Keratinocyte (primary cell): ENCODE measurements around the gene S100G. TPM values are rescaled to one million over a fixed set of nuclear protein-coding genes. Genes with fewer than 3 reads are reported as not detected.

ENCODE experiments used
- DNase-seq: peaks from one replicate; pipeline ENCODE4 v3.0.0-alpha.2; 2011; ENCODE audit warnings: low read depth, missing footprints, low spot score
- FAIRE-seq: peaks from 2 replicates; lab custom pipeline; 2011; peaks lifted over from hg19 to GRCh38; lab: Jason Lieb, UNC
- H2AFZ ChIP-seq: 2 replicates; pipeline ENCODE4 v1.6.0; 2012; ENCODE audit warnings: low read length, control low read depth, inconsistent platforms; ENCODE audit not compliant: control insufficient read depth
- H3K27ac ChIP-seq: 2 replicates; pipeline ENCODE4 v1.5.1; 2011; ENCODE audit warnings: low read length; ENCODE audit not compliant: control insufficient read depth, insufficient read depth
- H3K27me3 ChIP-seq: 3 replicates; pipeline ENCODE4 v1.6.0; 2011; ENCODE audit warnings: low read length; ENCODE audit not compliant: control insufficient read depth, insufficient read depth; ENCODE audit errors: extremely low read depth
- H3K36me3 ChIP-seq, 2 experiments: 2 replicates in 1 of 2; 3 replicates in 1 of 2; pipeline ENCODE4 v1.5.1; 2011; ENCODE audit warnings: low read length in 2 of 2, mild to moderate bottlenecking in 1 of 2; ENCODE audit not compliant: control insufficient read depth in 2 of 2, insufficient read depth in 2 of 2; ENCODE audit errors: extremely low read depth in 1 of 2
- H3K4me1 ChIP-seq: 3 replicates; pipeline ENCODE4 v1.5.1; 2011; ENCODE audit warnings: low read length; ENCODE audit not compliant: control insufficient read depth, insufficient read depth; ENCODE audit errors: extremely low read depth
- H3K4me2 ChIP-seq: 3 replicates; pipeline ENCODE4 v1.6.0; 2011; ENCODE audit warnings: low read depth, low read length; ENCODE audit not compliant: control insufficient read depth, insufficient read depth; ENCODE audit errors: extremely low read depth
- H3K4me3 ChIP-seq, 3 experiments: fragments of 200-600 bp in 1 of 3; sonication (generic) in 1 of 3; 2 replicates in 2 of 3; 3 replicates in 1 of 3; pipeline ENCODE4 v1.5.1; 2011 to 2016; ENCODE audit warnings: low read length in 3 of 3, mild to moderate bottlenecking in 3 of 3, control low read depth in 2 of 3, inconsistent platforms in 1 of 3, low read depth in 1 of 3, mixed read lengths in 1 of 3, mixed run types in 1 of 3, moderate library complexity in 1 of 3; ENCODE audit not compliant: control insufficient read depth in 2 of 3, insufficient read depth in 2 of 3; ENCODE audit errors: extremely low read depth in 1 of 3
- H3K79me2 ChIP-seq: 2 replicates; pipeline ENCODE4 v1.6.0; 2012; ENCODE audit warnings: low read length; ENCODE audit not compliant: control insufficient read depth, insufficient read depth
- H3K9ac ChIP-seq: 3 replicates; pipeline ENCODE4 v1.6.0; 2011; ENCODE audit warnings: low read length; ENCODE audit not compliant: control insufficient read depth, insufficient read depth; ENCODE audit errors: extremely low read depth
- H3K9me1 ChIP-seq: 3 replicates; pipeline ENCODE4 v1.6.0; 2011; ENCODE audit warnings: low read length; ENCODE audit not compliant: control insufficient read depth, insufficient read depth; ENCODE audit errors: extremely low read depth
- H3K9me3 ChIP-seq: 2 replicates; pipeline ENCODE4 v1.5.1; 2012; ENCODE audit warnings: low read depth, low read length; ENCODE audit not compliant: control insufficient read depth
- H4K20me1 ChIP-seq: 3 replicates; pipeline ENCODE4 v1.6.0; 2011; ENCODE audit warnings: low read length; ENCODE audit not compliant: control insufficient read depth, insufficient read depth; ENCODE audit errors: extremely low read depth
- EZH2 ChIP-seq: IDR thresholded peaks from one replicate; pipeline ENCODE4 v1.6.1; 2012; ENCODE audit warnings: inconsistent platforms, mild to moderate bottlenecking, low read length, moderate library complexity
- dilution Hi-C: fragments of 300-500 bp; cut with MboI; formaldehyde crosslinking; loops from one replicate; pipeline ENCODE4 v1.7.0; 2020; ENCODE audit warnings: low sequenced_read_pairs; ENCODE audit not compliant: extremely low pct_ligation_motif_present
- polyA plus RNA-seq, 5 experiments: library from polyadenylated mRNA; depleted of rRNA in 3 of 5; stranded (reverse) in 3 of 5; stranded (forward) in 1 of 5; unstranded in 1 of 5; fragments of >200 nt; gene quantifications; 1 replicate in 1 of 5; 2 replicates in 3 of 5; 3 replicates in 1 of 5; pipeline versions ENCODE4 v1.2.1 to v1.2.3, GENCODE V29; 2011 to 2012; ENCODE audit warnings: missing spikeins in 2 of 5, low read depth in 1 of 5, low replicate concordance in 1 of 5
- TF ChIP-seq, protein P1 (sequence below), 3 experiments: IDR thresholded peaks in 1 of 3; conservative IDR thresholded peaks in 1 of 3; optimal IDR thresholded peaks in 1 of 3; 2 replicates in 2 of 3; 3 replicates in 1 of 3; pipeline versions ENCODE3 to v1.5.1; 2011; ENCODE audit warnings: low read length in 3 of 3, mild to moderate bottlenecking in 3 of 3, moderate library complexity in 2 of 3, control low read depth in 1 of 3, inconsistent platforms in 1 of 3; ENCODE audit not compliant: insufficient read depth in 2 of 3; ENCODE audit errors: extremely low read depth in 1 of 3

The S100G gene
- polyA plus RNA-seq, 1 donor (not counting 4 experiments of a cell fraction or from before 2014, with no cell fraction given), result not detected

DNA sequence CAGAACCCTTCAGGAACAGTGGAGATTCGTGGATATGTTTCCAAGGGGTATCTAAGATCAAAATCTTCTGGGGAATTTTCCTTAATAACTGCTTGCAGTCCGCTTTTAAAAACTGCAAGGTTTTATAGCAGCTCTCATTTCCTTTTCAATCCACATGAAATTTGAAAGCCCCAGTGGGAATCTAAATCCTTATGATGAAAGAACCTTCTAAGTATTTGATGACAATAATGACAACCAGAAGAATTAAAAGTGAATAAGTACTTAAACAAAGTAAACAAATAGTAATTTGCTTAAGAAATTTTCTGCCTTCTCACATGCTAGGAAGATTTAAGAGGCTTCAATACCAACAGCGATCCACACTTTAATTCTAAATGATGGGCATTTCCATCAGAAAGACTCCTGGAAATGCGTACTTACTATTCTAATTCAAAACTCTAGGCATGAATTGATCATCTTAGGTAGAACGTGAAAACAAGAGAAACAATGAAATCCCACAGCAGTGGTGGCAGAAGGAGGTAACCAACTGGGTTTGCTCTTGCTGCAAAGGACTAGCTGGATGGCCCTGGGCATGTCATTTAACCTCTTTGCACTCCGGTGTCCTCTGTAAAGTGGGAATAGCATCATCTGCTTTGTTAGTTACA is 37.6 kb upstream of the S100G start:
- TF ChIP-seq, protein P1, sequence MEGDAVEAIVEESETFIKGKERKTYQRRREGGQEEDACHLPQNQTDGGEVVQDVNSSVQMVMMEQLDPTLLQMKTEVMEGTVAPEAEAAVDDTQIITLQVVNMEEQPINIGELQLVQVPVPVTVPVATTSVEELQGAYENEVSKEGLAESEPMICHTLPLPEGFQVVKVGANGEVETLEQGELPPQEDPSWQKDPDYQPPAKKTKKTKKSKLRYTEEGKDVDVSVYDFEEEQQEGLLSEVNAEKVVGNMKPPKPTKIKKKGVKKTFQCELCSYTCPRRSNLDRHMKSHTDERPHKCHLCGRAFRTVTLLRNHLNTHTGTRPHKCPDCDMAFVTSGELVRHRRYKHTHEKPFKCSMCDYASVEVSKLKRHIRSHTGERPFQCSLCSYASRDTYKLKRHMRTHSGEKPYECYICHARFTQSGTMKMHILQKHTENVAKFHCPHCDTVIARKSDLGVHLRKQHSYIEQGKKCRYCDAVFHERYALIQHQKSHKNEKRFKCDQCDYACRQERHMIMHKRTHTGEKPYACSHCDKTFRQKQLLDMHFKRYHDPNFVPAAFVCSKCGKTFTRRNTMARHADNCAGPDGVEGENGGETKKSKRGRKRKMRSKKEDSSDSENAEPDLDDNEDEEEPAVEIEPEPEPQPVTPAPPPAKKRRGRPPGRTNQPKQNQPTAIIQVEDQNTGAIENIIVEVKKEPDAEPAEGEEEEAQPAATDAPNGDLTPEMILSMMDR (optimal IDR thresholded peaks at IDR 0.05 in 1 of 3, IDR thresholded peaks at IDR 0.05 in 1 of 3, conservative IDR thresholded peaks at IDR 0.05 in 1 of 3; ENCODE audit: extremely low read depth in 1 of 3, insufficient read depth in 2 of 3, low read length in 3 of 3), result no peak
- TF ChIP-seq EZH2, result no peak
- dilution Hi-C loops, result no loop called here
- DNase-seq, result no peak

GRCh38 chrX:16617382-16617781 is 32.6 kb upstream of the S100G start:
- Histone ChIP-seq H2AFZ (no peak overlapping the region), H3K79me2 (no peaks in the 10 kb centered on the region), H3K27ac (no peak overlapping the region), H4K20me1 (no peaks in the 10 kb centered on the region), H3K4me1 (peaks cover 3% of the 10 kb centered on the region), H3K36me3 (peaks cover 0 to 2% of the 10 kb centered on the region in 2 experiments), H3K9me1 (no peaks in the 10 kb centered on the region), H3K9me3 (no peaks in the 10 kb centered on the region), H3K4me2 (no peak overlapping the region), H3K9ac (no peak overlapping the region), H3K27me3 (no peaks in the 10 kb centered on the region), H3K4me3 (no peak overlapping the region)
- FAIRE-seq (no peak), DNase-seq (no peak)
- TF ChIP-seq EZH2, result no peak
- TF ChIP-seq, protein P1 (optimal IDR thresholded peaks at IDR 0.05 in 1 of 3, IDR thresholded peaks at IDR 0.05 in 1 of 3, conservative IDR thresholded peaks at IDR 0.05 in 1 of 3; ENCODE audit: extremely low read depth in 1 of 3, insufficient read depth in 2 of 3, low read length in 3 of 3), result no peak
- dilution Hi-C loops, result no loop called here

More for the DNA sequence above, 37.6 kb upstream of the S100G start:
- no peaks in the 10 kb centered on the region for H3K9me3 ChIP-seq
- no peak overlapping the region for H3K9ac ChIP-seq
- H3K4me3 ChIP-seq, result no peak overlapping the region
- no peak for FAIRE-seq
- H3K36me3 ChIP-seq, result peaks cover 0 to 1% of the 10 kb centered on the region in 2 experiments
- H3K27ac ChIP-seq, result no peak overlapping the region
- H3K4me2 ChIP-seq, result no peak overlapping the region
- H3K9me1 ChIP-seq, result no peaks in the 10 kb centered on the region
- peaks cover 9% of the 10 kb centered on the region for H3K4me1 ChIP-seq
- H4K20me1 ChIP-seq, result no peaks in the 10 kb centered on the region
- no peaks in the 10 kb centered on the region for H3K27me3 ChIP-seq
- no peak overlapping the region for H2AFZ ChIP-seq
- no peaks in the 10 kb centered on the region for H3K79me2 ChIP-seq
